Astrocyte (in vitro differentiated cells and primary cell): ENCODE measurements around the gene ELF5.

Experiments used
- EZH2 ChIP-seq: IDR thresholded peaks from 2 replicates; pipeline ENCODE4 v1.6.1; 2012; ENCODE audit warnings: mild to moderate bottlenecking, low read length, inconsistent platforms; ENCODE audit not compliant: insufficient read depth
- TF ChIP-seq, protein P1 (sequence below): IDR thresholded peaks from 2 replicates; pipeline ENCODE4 v1.5.1; 2011; ENCODE audit warnings: low read depth, mild to moderate bottlenecking, inconsistent platforms, low read length, moderate library complexity; ENCODE audit not compliant: insufficient read depth

DNA sequence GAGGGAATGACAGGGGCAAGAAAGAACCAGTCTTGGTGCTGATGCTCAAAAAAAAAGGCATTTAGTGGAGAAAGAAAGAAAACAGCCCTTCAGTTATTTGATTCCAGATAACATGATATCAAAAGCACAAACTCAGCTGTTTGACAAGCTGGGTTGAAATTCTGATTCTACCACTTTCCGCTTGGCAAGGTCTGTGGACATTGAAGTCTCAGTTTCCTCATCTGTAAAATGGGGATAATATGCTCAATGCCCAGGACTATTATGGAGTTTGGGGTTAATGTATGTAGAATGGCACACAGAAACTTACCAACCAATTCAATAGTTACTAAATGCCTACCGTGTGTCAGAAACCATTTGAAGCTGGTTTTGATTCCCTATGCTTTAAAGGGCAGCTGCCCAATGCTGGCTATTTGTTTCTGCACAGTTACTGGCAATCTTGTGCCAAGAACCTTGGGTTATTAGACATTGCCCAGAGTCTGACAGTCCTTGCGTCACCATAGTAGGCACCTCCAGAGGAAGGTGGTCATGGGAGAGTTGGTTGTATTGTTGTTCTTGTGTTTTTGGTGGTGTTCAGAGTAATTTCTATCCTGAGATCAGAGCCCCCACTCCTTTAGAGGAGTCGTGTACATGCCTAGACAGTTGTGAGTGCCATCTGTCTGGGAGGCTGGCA lies 19.5 kb downstream of the ELF5 start:
- TF ChIP-seq, protein P1, sequence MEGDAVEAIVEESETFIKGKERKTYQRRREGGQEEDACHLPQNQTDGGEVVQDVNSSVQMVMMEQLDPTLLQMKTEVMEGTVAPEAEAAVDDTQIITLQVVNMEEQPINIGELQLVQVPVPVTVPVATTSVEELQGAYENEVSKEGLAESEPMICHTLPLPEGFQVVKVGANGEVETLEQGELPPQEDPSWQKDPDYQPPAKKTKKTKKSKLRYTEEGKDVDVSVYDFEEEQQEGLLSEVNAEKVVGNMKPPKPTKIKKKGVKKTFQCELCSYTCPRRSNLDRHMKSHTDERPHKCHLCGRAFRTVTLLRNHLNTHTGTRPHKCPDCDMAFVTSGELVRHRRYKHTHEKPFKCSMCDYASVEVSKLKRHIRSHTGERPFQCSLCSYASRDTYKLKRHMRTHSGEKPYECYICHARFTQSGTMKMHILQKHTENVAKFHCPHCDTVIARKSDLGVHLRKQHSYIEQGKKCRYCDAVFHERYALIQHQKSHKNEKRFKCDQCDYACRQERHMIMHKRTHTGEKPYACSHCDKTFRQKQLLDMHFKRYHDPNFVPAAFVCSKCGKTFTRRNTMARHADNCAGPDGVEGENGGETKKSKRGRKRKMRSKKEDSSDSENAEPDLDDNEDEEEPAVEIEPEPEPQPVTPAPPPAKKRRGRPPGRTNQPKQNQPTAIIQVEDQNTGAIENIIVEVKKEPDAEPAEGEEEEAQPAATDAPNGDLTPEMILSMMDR, result no peak
- TF ChIP-seq EZH2, result no peak
